Hematopoietic multipotent progenitor cell (in vitro differentiated cells): ENCODE data around the gene PLXNA4. TPM values are rescaled to one million over a fixed set of nuclear protein-coding genes. Genes with fewer than 3 reads are reported as not detected.

ENCODE experiments used
- DNase-seq, 3 donors: peaks; one replicate each; pipeline ENCODE4 v3.0.0-alpha.2; 2011 to 2015; ENCODE audit warnings: low read depth in 2 of 3, low spot score in 2 of 3
- total RNA-seq: library from RNA; depleted of rRNA; stranded (reverse); fragments of >200 nt; gene quantifications from one replicate; pipeline ENCODE4 v1.2.3, GENCODE V29; 2012

PLXNA4 gene
- total RNA-seq, 1 donor = 0.27 TPM

DNA sequence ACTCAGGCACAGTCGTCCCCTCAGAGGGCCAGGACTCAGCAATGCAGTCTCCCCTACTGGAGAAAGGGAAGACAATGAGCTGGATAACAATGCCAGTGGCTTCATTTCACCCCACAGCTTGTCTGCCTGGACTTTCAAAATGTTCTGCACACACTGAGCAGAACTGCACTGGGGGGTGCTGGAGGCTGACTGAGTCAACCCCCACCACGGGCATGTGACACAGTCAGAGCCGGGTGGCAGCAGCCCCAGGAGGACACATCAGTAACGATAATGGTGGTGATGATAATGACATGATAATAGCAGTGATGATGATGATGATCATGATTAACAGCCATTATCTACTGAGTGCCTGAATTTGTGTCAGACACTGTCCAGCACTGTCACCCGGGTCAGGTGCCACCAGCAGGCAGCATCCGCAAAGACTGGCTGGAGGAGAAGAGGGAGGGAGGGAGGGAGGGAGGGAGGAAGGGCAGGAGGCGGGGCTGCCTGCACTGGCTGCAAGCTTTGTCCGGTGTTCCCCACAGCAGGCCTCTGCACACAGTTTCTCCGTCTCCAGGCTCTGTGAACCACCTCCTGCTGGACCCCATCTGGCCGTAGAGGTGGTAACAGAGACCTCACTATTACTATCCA lies 67.4 kb downstream of the PLXNA4 start:
- no peak for DNase-seq

DNA sequence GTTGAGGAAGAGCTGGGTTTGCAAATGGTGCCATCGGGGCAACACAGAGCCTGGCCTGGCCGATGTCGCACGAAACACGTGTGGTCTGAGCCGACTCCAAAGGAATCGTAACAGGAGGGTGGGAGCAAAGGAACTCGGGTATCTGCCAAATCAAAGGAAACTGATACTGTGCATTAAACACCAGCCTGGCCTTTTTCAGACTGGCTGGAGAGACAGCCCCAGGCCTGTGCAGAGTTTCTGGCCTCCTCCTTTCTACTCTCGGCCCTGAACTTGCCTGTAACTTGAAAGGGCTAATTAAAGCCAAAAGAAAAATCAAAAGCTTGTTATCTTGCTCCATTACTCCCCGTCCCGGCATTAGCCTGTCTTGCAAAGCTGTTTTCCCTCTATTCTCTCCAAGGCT lies 71.4 kb downstream of the PLXNA4 start:
- DNase-seq = no peak

DNA sequence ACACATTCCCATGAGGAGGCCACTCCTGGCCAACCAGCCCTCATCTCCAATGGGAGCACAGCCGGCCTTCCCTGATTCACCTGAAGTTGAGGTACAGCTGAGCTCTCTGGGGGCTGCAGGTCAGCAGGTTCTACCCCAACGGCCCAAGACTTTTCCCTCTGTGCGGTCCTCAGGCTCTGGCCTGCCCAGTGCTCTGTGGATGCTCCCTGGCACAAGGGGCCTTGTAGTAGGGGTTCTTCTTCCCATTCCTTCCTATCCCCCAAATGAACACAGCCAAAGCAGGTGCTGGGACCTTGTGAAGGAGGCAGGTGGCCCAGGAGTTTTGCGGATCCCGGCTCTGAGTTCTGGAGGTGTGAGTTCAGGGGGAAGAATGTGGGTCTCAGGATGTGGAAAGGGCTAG lies 72.2 kb downstream of the PLXNA4 start:
- DNase-seq = no peak

DNA sequence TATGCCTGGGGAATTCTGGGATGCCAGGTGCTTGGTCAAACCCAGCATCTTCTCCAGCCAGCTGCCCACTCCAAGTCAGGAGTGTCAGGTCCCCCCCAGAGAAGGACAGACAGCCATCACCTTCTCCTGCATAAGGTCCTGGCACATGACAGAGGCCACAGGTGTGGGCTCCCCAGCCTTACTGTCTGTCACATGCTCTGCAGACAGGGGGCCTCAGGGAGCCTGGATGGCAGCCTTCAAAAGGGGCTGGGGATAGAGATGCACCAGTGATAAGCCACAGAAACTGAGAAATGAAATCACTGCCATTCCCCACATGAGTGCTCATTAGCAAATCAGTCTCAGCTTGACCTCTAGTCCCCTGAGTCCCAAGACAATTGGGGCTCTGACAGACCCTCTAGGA lies 72.9 kb downstream of the PLXNA4 start:
- no peak for DNase-seq

- DNase-seq = no peak
Observed at GRCh38 chr7:132501956-132502355, 74.3 kb downstream of the PLXNA4 start.

GRCh38 chr7:132500727-132501440 lies 75.4 kb downstream of the PLXNA4 start:
- no peak for DNase-seq

DNA sequence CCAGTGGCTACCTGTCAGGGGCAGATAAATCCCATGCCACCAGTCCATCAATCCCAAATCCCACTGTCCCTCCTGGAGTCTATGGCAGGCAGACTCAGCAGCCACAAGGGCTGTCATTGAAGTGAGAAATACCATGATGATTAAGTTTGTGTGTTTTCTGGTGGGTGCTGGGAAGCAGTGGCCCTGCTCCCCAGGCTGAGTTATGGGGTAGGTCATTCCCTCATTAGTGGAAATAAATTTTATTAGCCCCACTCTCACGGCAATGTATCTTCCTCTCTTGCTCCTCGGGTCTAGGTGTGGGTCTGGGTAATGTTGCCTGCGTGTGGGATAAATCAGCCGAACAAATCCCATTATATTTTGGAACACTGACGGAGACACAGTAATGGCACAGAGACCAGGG lies 76.8 kb downstream of the PLXNA4 start:
- no peak for DNase-seq

DNA sequence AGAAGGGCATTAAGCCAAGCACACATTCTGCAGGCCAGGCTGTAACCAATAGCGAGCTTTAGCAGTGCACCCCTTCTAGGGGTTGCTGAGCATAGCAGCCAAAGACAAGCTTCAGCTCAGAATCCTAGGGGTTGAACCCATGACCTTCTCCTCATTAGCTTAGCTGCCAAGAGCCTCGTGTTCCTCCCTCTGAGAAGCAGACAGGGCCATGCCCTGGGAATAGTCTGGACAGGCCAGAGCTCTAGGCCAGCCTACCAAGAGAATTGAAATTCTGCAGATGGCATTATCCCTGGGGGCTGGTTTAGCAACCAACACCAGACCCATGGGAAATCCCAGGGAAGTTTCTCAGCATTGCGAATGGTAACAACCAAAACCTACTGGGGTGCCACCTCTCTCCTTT lies 77.2 kb downstream of the PLXNA4 start:
- no peak for DNase-seq

- DNase-seq = no peak
Observed at GRCh38 chr7:132498319-132498718, 78.0 kb downstream of the PLXNA4 start.

GRCh38 chr7:132497098-132497497 lies 79.2 kb downstream of the PLXNA4 start:
- DNase-seq = no peak

DNA sequence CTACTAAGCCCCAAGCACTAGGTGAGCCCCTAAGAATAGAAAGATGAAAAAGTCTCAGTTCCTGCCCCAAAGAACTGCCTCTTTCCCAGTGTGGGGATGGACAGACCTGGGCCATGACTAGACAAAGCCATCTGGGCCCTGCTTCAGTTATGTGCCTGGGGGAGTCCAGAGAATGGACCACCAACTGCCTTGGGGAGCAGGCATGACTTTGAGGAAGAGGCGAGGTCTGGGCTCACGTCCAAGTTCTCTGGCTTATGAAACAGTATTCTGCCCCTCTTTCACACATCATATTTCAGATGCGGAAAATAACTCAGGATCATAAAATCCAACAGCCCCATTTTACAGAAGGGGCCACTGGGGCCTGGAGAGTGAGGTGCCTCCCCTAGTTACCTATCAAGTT lies 80.3 kb downstream of the PLXNA4 start:
- peak in 1 of 3 donors; percentile 48 for DNase-seq

GRCh38 chr7:132494474-132494873 lies 81.8 kb downstream of the PLXNA4 start:
- DNase-seq = no peak

DNA sequence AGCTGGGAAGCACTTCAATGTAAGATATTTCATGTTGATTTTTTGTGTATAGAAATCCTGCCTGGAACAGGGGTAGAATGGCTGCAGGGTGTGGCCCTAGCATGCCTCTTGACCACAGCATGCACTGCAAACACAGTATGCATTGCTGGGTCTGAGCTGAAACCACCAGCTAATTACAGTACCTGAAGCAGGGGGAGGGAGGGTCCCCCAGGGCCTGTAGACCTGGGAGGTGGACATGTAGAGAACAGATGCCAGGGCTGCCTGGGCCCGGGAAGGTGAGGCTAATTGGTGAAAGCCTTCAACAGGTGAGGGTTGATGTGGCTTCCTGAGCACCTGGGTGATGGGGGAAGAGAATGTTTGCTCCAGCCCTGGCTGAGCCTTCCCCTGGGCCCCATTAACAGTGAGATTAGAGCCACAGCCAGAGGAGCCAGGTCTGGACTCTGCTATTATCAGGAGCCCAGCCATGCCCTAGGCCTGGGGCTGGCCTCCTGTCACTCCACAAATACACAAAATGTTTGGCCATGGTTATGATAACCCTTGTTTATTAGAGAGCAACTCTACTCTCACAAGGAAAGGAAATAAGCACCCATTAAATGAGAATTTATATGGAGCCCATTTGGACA lies 83.3 kb downstream of the PLXNA4 start:
- DNase-seq = no peak

- DNase-seq = no peak
Observed at GRCh38 chr7:132491391-132491945, 84.8 kb downstream of the PLXNA4 start.

GRCh38 chr7:132490474-132490873 lies 85.8 kb downstream of the PLXNA4 start:
- DNase-seq = no peak

GRCh38 chr7:132489776-132490237 lies 86.5 kb downstream of the PLXNA4 start:
- peak in 2 of 3 donors; percentile 58 to 67 for DNase-seq

DNA sequence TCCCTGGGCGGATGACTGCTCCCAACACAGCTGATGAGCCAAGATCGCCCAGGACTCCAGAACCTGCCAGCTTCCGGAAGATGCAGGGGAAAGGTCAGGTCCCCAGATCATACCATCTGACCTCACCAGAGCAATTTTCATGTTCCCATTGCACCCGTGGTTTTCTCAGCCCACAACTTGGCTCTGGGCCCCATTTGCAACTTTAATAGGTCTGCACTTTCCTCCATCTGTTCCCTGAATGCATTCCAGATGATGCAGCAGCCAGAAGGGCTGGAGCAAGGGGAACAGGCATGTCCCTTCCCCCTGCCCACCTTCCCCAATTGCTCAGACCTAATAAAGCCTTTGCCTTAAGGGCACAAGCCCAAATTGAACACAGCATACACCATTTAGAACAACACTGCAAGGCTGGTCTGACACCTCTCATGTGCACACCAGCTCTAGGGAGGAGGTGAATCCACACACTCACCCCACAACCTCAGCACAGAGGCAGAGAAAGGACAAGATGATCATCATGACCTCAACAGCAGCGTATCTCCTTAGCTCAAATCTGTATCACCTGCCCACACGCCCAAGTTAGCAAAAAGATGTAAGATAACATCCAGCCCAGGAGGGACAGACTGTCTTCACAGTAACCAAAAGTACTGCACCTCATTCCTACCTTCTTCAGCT lies 87.5 kb downstream of the PLXNA4 start:
- no peak for DNase-seq

DNA sequence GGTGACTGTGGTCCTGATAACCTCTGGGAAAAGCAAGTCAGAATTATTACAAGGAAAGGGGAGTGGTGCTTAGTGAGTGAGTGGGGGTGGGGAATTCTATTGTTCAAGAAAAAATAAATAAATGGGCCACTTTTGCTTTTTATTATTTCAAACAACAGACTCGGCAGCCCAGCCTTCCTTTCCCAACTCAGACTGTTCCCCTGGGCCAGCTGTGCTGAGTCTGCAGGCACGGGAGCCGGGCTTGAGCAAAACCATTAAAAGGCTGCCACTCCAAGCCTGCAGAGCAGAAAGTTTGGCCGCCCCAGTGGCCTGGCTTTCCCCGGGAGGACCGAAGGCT lies 90.0 kb downstream of the PLXNA4 start:
- no peak for DNase-seq

GRCh38 chr7:132485600-132486273 lies 90.5 kb downstream of the PLXNA4 start:
- DNase-seq = peak in 1 of 3 donors; percentile 22

DNA sequence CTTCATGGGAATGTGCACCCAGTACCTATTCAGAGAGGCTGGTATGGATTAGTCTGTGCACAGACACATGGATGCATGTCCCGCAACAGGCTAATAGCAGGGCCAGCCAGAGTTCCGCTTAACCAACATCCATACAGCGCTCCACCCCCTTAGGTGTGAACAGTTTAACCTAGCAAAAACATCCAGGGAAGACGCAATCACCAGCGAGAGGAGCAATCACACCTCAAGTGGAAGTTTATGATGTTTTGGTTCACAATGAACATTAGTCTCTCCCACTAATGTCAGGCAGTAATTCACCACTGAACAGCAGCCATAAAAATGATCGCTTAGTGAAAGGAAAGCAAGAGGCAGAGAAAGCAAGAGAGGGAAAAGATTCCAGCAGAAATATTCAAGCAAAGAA lies 91.1 kb downstream of the PLXNA4 start:
- DNase-seq = no peak

DNA sequence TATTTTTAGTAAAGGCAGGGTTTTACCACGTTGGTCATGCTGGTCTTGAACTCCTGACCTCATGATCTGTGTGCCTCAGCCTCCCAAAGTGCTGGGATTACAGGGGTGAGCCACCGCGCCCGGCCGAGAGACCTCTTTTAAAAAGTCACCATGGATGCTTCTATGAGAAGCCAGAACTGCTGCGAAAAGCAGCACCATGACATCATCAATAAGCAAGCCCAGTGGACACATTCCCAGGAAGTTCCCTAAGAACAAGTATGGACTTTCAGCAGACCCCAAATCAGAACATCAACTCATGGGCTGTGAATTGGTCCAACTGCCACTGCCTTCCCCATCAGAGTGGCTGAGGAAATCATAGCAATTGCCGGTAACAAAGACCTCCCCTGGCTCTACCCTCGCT lies 93.4 kb downstream of the PLXNA4 start:
- DNase-seq = no peak
